ENCODE measurements around the gene SLAMF9.

The SLAMF9 gene

DNA sequence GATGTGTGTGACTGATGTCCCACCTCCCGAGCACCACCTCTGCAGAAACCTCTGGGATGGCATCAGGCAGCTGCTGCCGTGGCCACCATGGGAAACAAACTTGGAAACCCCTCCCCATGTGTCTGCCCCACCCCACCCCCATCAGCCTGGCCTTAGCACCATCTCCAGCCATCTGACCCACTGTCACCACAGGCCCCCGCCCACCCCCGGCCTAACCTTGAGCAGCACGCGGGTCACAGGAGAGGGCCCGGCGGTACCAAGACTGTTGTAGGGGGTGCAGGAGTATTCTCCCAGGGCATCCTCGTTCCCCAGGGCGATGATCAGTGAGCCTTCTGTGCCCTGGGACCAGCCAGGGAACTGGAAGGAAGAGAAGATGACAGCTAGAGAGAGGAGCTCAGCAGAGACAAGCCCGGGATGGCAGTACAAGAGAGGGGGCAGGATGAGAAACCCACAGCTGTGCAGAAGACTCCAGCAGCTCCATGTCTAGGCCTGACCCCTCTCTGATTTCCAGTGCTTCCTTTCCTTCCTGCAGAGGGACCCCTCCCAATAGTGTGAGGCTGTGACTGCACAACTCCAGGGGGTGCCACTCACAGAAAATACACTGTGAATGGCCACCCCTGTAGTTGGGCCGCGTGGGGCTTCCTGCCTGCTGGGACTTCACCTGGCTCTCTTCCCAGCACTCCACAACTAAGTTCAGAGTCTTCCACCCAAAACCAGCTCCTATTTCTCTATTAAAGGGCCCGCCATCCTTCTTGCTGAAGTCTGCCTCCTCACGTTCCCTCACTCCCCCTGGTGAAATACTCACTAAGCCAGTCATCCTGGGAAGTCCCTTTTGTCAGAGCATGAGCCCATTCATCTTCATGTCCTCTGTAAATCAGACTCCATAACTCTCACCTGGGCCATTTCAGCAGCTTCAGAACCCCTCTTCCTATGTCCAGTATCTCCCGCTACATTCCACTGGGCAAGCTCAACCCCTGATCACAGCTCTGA, 21.4 kb downstream of the SLAMF9 start:
- Histone ChIP-seq H3K36me3 (replicated peaks; ENCODE audit: low read depth, low read length) (no peaks in the 10 kb centered on the region), H3K27me3 (ENCODE audit: low read depth, low read length) (0 out of 2 replicates have a peak, but pooled peaks cover 2% of the 10 kb centered on the region), H3K27ac (ENCODE audit: low read length) (no peak overlapping the region), H3K9ac (ENCODE audit: low read length) (no peak overlapping the region), H3K4me3 (ENCODE audit: low read length) (no peak overlapping the region), H3K4me2 (ENCODE audit: low read length) (peak overlapping the region; percentile 18; the same call in 1 of the 2 replicates), H4K20me1 (ENCODE audit: insufficient read depth, low read length) (peaks cover 5% of the 10 kb centered on the region), H2AFZ (ENCODE audit: low read depth, low read length) (no peak overlapping the region), H3K9me3 (ENCODE audit: insufficient read depth, low read length) (no peaks in the 10 kb centered on the region), H3K79me2 (ENCODE audit: low read length) (no peaks in the 10 kb centered on the region), H3K4me1 (ENCODE audit: low read length) (peaks cover 65% of the 10 kb centered on the region)
- TF ChIP-seq, protein P1, sequence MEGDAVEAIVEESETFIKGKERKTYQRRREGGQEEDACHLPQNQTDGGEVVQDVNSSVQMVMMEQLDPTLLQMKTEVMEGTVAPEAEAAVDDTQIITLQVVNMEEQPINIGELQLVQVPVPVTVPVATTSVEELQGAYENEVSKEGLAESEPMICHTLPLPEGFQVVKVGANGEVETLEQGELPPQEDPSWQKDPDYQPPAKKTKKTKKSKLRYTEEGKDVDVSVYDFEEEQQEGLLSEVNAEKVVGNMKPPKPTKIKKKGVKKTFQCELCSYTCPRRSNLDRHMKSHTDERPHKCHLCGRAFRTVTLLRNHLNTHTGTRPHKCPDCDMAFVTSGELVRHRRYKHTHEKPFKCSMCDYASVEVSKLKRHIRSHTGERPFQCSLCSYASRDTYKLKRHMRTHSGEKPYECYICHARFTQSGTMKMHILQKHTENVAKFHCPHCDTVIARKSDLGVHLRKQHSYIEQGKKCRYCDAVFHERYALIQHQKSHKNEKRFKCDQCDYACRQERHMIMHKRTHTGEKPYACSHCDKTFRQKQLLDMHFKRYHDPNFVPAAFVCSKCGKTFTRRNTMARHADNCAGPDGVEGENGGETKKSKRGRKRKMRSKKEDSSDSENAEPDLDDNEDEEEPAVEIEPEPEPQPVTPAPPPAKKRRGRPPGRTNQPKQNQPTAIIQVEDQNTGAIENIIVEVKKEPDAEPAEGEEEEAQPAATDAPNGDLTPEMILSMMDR (IDR thresholded peaks at IDR 0.05; ENCODE audit: low read depth, low read length) = no peak
- no peak for TF ChIP-seq EZH2phosphoT487 (IDR thresholded peaks at IDR 0.05; ENCODE audit: low read depth)

DNA sequence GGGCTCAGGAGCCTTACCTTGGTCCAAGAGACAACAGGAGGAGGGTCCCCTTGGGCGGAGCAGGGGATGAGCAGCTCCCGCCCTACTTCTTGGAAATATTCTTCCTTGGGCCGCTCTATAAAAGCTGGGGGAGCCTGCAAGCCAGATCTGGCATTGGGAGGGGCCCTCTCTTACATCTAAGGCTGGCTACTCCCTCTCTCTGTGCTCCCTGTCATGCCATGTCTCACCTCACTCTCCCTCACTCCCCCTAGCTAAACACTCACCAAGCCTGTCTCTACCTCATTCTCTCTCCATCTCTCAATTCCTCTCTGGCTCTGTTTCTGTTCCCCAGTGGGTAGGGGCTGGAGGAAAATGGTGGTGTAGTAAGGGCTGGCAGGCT, 22.3 kb downstream of the SLAMF9 start:
- peak overlapping the region; percentile 18 for H3K4me2 ChIP-seq (ENCODE audit: low read length)
- H3K4me1 ChIP-seq (ENCODE audit: low read length) = peaks cover 65% of the 10 kb centered on the region
- H3K27ac ChIP-seq (ENCODE audit: low read length) = no peak overlapping the region
- H3K36me3 ChIP-seq (replicated peaks; ENCODE audit: low read depth, low read length) = no peaks in the 10 kb centered on the region
- no peaks in the 10 kb centered on the region for H3K79me2 ChIP-seq (ENCODE audit: low read length)
- H3K9ac ChIP-seq (ENCODE audit: low read length) = no peak overlapping the region
- no peak for TF ChIP-seq EZH2phosphoT487 (IDR thresholded peaks at IDR 0.05; ENCODE audit: low read depth)
- TF ChIP-seq, protein P1 (IDR thresholded peaks at IDR 0.05; ENCODE audit: low read depth, low read length) = no peak
- no peaks in the 10 kb centered on the region for H3K9me3 ChIP-seq (ENCODE audit: insufficient read depth, low read length)
- H3K4me3 ChIP-seq (ENCODE audit: low read length) = no peak overlapping the region
- H3K27me3 ChIP-seq (ENCODE audit: low read depth, low read length) = no peaks in the 10 kb centered on the region
- H4K20me1 ChIP-seq (ENCODE audit: insufficient read depth, low read length) = peaks cover 5% of the 10 kb centered on the region
- H2AFZ ChIP-seq (ENCODE audit: low read depth, low read length) = no peak overlapping the region

DNA sequence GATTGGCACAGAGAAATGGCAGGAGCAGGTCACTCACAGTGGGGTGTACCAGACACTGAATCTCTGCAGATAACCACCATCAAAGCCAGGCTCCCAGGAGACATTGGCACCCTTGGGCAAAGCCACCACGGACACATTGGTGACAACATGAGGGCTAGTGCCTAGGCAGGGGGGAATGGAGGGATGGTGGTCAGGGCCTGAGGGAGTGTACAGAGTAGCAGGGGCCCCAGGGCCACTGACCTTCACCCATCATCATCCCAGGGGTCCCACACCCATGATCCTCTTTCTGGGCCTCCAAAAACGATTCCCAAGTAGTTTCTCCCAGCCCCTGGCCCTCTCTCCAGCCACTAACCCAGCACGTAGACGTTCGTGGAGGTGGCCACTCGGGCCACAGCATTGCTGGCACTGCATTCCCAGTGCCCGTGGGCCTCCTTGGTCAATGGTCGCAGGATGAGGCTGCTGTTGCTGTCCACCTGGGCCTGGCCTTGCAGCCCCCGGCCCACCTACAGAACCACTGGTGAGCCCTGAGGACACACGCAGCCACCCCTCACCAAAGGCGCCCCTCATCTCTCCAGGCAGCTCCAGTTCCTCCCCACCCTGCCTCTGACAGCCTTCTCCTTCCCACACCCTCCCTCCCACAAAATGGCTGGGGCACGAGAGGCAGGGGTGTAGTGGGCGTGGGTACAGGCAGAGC, 22.8 kb downstream of the SLAMF9 start:
- peaks cover 4% of the 10 kb centered on the region for H3K79me2 ChIP-seq (ENCODE audit: low read length)
- no peak overlapping the region for H3K9ac ChIP-seq (ENCODE audit: low read length)
- TF ChIP-seq EZH2phosphoT487 (IDR thresholded peaks at IDR 0.05; ENCODE audit: low read depth) = no peak
- TF ChIP-seq, protein P1 (IDR thresholded peaks at IDR 0.05; ENCODE audit: low read depth, low read length) = no peak
- peaks cover 5% of the 10 kb centered on the region for H4K20me1 ChIP-seq (ENCODE audit: insufficient read depth, low read length)
- no peaks in the 10 kb centered on the region for H3K27me3 ChIP-seq (ENCODE audit: low read depth, low read length)
- H3K4me2 ChIP-seq (ENCODE audit: low read length) = peak overlapping the region; percentile 18
- peaks cover 66% of the 10 kb centered on the region for H3K4me1 ChIP-seq (ENCODE audit: low read length)
- no peak overlapping the region for H3K4me3 ChIP-seq (ENCODE audit: low read length)
- no peak overlapping the region for H3K27ac ChIP-seq (ENCODE audit: low read length)
- H2AFZ ChIP-seq (ENCODE audit: low read depth, low read length) = no peak overlapping the region
- no peaks in the 10 kb centered on the region for H3K9me3 ChIP-seq (ENCODE audit: insufficient read depth, low read length)
- no peaks in the 10 kb centered on the region for H3K36me3 ChIP-seq (replicated peaks; ENCODE audit: low read depth, low read length)

DNA sequence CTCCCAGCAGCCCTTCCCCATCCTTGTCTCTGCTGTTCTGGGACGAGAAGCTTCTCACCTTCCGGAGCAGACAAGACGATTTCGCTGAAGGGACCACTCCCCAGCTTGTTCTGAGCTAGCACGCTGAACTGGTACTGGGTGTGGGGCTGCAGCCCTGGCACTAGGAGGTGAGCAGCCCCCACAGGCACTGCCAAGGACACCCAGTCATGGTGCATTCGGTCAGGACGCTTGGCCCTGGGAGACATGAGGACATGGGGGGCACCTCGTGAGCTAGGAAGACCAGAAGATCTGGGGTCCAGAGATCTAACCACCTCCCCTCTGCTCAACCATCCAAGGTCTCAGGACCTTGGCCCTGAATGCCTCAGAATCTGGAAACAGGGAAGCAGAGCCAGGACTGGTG, 23.4 kb downstream of the SLAMF9 start:
- H3K27ac ChIP-seq (ENCODE audit: low read length) = no peak overlapping the region
- H3K9me3 ChIP-seq (ENCODE audit: insufficient read depth, low read length) = no peaks in the 10 kb centered on the region
- no peak for TF ChIP-seq EZH2phosphoT487 (IDR thresholded peaks at IDR 0.05; ENCODE audit: low read depth)
- TF ChIP-seq, protein P1 (IDR thresholded peaks at IDR 0.05; ENCODE audit: low read depth, low read length) = no peak
- no peak overlapping the region for H3K4me2 ChIP-seq (ENCODE audit: low read length)
- H4K20me1 ChIP-seq (ENCODE audit: insufficient read depth, low read length) = no peaks in the 10 kb centered on the region
- H3K36me3 ChIP-seq (replicated peaks; ENCODE audit: low read depth, low read length) = no peaks in the 10 kb centered on the region
- H3K27me3 ChIP-seq (ENCODE audit: low read depth, low read length) = no peaks in the 10 kb centered on the region
- H2AFZ ChIP-seq (ENCODE audit: low read depth, low read length) = no peak overlapping the region
- H3K79me2 ChIP-seq (ENCODE audit: low read length) = peaks cover 11% of the 10 kb centered on the region
- no peak overlapping the region for H3K9ac ChIP-seq (ENCODE audit: low read length)
- H3K4me1 ChIP-seq (ENCODE audit: low read length) = peaks cover 65% of the 10 kb centered on the region
- no peak overlapping the region for H3K4me3 ChIP-seq (ENCODE audit: low read length)

Measured in OCI-LY3 (cell line).